ENCODE results near the gene PFDN4.

- no peak for TF ChIP-seq CTCF (IDR thresholded peaks at IDR 0.05)
- no peak for TF ChIP-seq POLR2A (IDR thresholded peaks at IDR 0.05)
Measured at GRCh38 chr20:54160065-54161007, 47.6 kb upstream of the PFDN4 start.
